Measurements from ENCODE around the gene KCNK3.

KCNK3 gene

DNA sequence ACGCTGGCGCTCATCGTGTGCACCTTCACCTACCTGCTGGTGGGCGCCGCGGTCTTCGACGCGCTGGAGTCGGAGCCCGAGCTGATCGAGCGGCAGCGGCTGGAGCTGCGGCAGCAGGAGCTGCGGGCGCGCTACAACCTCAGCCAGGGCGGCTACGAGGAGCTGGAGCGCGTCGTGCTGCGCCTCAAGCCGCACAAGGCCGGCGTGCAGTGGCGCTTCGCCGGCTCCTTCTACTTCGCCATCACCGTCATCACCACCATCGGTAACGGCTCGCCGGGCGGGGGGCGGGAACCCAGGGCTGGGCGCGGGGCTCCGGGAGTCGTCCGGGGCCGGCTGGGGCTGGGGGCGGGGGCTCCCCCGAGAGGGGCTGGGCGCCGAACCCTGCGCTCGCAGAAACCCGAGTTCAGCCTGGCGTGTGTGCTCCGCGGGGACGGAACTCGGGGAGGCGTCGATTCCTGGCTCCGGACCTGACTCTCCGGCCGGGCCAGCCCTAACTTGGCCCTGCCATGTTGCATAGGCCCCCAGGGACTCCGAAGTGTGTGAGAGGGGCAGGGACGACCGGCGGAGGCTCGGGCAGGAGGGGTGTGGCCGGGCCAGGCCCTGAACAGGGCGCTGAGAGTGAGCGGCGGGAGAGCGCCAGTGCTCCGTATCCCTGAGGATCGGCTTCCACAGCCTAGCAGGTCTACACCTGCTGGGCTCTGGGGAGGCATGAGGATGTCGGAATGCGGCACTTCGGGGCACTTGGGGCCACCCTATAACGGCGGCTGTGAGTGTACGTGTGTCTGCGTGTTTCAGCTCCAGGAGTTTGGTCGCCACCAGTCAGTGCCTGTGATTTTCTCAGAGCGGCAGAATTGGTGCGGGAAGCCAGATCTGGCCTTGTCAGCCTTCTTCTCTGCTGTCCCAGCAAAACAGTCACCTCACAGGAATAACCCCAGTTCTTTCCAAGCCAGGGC is 651 bp downstream of the KCNK3 start:
- no peak for FAIRE-seq

DNA sequence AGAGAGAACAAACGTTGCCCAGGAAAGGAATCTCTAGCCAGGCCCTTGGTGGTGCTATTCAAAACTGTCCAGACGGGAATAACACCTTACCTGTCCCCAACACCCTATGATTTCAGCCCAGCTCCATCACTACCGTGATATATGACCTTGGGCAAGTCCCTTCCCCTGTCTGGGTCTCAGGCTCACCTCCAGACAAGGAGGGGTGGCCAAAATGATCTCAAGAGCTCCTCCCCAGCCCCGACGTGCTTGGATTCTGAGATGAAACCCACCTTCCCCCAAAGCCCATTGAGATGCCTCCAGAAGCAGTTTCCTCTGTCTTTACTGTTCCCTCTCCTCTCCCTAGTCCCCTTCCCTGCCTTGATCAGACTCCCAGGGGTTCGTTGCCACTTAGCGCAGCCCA is 1.5 kb downstream of the KCNK3 start:
- FAIRE-seq: no peak

DNA sequence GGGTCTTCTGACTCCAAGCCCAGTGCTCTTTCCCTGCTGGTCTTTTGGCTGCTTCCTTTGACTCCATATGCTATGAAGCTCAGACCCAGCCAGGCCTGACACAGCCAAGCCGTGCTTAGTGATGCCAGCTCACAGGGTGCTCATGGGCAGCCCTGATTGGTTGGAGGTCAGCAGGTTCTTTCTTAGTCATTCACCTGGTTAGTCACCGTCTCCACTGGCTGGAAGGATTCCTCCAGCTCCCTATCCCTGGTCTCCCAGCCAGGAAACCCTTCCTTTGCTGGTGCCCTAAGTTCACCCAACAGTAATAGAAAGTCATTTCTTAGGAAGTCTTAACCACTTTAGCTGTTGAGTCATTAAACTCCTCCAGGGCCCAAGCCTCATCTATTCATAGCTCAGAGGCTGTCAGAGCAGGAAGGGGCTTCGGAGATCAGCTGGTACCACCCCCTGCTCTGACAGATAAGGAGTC is 3.9 kb downstream of the KCNK3 start:
- FAIRE-seq: no peak

DNA sequence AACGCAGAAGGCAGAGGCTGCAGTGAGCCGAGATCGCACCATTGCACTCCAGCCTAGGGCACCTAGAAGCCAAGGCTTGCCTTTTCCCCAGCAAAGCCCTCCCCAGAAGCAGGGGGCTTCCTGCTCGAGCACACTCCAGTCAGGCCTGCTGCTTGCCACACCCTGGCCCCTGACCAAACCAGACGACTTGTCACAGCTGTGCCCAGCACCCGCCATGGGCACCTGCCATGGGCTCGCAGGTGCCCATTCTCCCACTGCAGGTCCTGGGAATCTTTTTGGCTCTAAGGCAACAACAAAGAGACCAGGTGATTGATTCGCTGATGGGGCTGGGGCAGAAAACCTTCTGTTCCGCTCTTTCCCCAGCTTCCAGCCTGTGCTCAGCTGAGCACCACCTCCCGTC is 4.9 kb downstream of the KCNK3 start:
- FAIRE-seq: no peak

DNA sequence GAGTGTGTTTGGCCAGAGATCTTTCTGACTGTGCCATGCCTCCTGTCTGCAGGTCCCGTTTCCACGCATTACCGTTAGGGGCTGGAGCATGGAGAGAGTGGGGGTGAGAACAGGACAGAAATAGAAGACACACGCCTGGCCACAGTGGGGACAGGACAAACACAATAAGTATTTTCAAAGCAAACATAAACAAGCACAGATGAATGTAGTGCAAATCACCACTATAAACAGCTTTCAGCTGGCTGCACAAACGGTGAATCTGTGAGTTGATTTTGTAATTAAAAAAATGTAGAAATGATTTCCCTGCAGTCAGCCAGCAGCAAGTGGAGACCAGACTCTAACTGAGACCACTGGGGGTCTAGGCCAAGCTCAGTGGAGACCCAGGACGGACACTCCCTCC is 6.8 kb downstream of the KCNK3 start:
- FAIRE-seq: no peak

DNA sequence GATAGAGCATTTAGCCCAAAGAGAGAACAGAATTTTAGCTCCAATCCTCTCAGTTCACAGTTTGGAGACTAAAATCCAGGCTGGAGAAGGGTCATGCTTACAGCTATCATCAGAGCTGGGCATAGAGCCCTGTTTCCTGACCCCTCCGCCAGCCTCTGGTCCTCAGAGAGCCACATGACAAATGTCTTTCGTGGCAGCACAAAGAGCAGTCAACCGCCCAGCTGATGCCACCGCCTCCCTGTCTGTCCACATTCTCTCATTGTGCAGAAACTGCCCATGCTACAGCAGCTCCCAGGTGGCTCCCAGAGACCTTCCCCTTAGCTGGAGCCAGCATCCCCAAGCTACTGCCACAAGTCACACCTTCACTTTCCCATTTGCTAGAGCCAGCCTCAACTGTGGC is 7.6 kb downstream of the KCNK3 start:
- no peak for FAIRE-seq

DNA sequence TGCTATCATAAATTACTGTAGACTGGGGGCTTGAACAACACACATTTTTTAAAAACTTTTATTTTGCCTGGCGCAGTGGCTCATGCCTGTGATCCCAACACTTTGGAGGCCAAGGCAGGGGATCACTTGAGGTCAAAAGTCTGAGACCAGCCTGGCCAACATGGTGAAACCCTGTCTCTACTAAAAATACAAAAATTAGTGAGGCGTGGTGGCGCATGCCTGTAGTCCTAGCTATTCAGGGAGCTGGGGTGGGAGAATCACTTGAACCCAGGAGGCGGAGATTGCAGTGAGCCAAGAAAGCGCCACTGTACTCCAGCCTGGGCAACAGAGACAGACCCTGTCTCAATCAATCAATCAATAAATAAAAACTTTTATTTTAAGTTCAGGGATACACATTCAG is 9.1 kb downstream of the KCNK3 start:
- FAIRE-seq: no peak

DNA sequence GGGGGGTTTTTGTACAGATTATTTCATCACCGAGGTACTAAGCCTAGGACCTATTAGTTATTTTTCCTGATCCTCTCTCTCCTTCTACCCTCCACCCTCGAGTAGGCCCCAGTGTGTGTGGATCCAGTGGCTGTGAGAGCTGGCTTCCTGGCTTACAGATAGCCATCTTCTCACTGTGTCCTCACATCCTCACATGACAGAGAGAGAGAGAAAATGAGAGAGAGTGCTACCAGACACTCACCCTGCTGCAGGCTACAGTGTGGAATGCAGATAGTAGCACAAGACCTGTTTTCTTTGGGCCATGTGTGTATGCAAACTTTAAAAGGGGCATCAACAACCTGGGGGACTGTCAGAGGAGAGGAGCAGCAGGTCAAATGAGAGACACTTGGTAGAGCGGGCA is 9.5 kb downstream of the KCNK3 start:
- FAIRE-seq: no peak

DNA sequence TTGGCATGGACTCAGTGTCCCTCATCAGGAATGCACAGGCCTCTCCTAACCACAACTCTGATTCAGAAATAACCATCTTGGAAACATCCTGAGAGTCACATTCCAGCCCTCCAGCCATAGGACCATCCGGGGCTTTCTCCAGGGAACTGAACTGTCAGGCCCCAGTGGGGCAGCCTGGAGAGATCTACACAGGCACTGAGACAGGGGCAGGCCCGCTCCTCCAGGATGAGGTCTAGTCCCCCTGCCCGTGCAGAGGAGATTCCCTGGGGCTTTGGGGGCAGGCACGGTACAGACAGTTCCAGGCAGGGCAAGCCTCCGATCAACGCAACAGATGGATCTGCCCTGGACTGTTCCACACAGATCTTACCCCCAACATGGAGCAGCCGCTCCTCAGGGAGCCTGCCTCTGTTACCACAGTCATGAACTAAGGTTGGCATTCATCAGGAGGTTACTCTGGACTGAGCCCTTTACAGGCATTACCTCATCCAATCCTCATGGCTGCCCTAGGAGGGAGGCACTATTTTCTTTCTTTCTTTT is 12.0 kb downstream of the KCNK3 start:
- no peak for FAIRE-seq

DNA sequence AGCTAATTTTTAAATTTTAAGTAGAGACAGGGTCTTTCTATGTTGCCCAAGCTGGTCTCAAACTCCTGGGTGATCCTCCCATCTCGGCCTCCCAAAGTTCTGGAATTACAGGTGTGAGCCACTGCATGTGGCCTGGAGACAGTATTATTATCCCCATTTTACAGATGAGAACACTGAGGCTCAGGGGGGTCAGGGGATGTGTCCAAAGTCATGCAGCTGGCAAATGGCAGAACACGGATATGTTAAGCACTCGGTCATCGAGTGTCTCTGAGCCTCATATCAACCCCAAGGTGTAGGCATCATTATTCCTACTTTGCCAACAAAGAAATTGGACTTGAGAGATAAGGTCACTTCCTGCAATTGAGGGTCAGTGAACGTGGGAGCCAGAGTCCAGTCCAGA is 12.6 kb downstream of the KCNK3 start:
- no peak for FAIRE-seq

DNA sequence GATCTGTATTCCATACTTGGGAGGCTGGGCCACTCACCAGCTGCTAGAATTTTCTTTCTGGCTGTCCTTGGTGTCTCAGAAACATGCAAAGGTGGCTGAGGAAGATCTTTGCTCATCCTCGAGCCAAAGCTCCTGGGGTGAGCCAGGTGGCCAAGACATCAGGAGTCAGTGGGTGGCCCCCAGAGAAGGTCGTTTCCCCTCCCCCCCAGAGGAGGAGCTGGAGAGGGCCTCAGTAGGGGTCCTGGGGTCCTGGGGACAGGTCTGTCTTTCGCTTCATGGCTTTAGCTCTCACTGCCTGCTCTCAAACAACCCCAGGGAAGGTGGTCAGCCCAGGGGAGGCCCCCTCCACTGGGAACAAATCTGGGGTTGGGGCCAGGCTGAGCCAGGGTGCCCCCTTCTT is 13.6 kb downstream of the KCNK3 start:
- no peak for FAIRE-seq

DNA sequence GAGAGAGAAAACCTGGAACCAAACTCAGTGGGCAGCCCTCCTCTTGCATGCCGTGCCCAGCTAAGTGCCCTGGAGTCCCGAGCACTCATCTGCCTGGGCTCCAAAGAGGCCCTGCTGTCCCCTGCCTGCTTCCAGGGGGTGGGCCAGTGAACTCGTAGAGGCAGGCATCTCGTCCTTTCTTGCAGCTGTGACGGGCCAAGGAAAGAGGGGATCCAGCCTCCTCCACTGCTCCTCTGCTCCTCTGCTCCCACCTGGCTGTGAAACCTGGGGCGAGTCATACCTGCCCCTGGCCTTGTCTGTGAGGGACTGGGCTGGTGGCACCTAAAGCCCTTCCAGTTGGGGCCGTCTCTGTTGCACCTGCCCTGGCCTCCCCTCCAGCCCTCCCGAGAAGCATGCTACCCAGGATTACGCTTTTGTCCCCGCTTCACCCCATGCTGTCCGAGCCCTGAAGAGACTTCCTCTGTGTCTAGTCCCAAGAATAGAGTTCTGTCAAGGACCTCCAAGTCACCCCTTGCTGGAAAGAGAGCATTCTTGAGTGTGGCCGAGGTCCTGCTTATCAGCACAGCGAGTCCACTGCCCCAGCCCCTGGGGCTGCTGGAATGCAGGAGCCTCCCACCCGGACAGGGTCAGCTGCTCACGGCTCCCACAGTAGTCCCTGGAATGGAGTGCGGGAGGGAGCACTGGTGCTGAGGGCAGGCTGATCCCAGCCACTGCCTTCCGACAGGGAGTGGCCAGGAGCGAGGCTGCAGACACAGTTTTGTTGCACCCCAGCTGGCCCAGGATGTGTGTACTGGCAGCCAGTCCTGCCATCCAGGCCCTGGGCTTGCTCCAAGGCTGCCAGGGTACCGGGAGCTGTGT is 14.3 kb downstream of the KCNK3 start:
- FAIRE-seq: no peak

DNA sequence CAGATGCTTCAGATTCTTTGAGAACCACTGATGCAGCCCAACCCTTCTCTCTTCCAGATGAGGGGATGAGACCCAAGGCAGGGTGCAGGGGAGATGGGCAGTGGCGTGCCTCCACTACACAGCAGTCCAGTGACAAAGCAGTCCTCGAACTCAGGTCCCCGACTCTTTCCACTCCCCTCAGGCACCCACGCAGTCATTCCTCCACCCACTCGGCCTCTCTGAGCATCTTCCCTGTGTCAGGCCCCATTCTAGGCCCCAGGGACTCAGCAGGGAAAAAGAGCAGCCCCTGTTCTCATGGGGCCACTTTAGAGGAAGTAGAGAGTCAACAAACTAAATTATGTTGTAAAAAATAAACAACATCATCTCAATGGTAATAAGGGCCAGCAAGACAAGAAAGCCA is 15.2 kb downstream of the KCNK3 start:
- no peak for FAIRE-seq

DNA sequence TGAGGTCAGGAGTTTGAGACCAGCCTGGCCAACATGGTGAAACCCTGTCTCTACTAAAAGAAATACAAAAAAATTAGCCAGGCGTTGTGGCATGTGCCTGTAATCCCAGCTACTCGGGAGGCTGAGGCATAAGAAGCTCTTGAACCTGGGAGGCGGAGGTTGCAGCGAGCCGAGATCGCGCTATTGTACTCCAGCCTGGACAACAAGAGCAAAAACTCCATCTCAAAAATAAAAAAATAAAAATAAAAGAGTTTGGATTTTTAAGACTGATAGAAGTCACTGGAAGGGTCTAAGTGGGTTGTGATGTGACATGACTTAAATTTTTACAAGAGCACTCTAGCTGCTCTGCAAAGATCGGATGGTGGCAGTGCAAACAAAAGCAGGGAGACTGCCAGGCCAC is 15.9 kb downstream of the KCNK3 start:
- FAIRE-seq: no peak

DNA sequence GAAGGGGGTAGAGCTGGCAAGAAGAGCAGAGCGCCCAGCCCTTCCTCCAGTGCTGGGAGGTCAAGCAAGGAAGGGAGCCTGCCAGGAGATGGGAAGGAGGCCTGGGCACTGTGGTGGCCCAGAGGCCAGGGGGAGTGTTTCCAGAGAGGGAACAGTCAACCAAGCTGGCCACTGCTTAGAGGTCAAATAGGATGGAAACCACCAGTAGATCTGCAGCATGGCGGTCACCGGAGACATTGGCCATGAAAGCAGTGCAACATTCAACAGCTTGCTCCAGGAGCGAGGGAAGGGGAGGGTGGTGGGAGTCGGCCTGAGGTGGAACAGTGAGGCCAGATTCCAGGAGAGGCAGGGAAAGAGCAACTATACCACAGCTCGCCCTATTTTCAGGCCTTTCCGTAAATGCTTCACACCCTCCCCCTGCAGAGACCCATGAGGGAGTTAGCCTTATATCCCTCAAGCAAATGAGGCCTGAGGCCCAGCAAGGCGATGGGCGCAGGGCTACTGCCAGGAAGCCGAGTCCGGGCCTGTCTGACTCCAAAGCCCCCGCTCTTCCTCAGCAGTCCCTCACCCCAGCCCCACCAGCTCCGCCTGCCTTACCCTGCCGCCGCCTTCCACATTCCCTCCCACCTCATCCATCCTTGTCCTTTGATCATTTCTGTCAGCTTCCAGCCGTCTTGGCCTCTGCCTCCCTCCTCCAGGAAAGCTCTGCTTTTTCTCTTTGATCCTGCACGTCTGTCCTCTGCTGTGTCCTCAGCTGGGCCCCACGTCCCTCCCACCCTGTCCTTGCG is 17.0 kb downstream of the KCNK3 start:
- FAIRE-seq: no peak

DNA sequence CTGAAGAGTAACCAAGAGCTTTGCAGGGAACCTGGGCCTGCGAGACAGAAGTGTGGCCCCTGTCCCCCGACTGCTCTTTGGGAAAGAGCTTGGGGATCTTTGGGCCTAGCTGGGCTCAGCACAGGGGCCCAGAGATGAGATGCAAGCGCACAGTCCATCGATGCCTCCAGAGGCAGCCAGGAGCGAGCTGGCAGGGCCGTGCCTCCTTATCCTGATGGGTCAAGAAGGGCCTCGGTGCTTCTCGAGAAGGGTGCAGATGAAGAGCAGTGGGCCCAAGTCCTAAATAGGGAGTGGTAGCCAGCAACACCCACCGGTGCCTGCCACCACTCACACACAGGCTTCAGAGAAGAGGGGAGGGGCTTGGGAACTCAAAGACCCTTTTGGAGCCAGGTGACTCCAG is 17.6 kb downstream of the KCNK3 start:
- FAIRE-seq: no peak

DNA sequence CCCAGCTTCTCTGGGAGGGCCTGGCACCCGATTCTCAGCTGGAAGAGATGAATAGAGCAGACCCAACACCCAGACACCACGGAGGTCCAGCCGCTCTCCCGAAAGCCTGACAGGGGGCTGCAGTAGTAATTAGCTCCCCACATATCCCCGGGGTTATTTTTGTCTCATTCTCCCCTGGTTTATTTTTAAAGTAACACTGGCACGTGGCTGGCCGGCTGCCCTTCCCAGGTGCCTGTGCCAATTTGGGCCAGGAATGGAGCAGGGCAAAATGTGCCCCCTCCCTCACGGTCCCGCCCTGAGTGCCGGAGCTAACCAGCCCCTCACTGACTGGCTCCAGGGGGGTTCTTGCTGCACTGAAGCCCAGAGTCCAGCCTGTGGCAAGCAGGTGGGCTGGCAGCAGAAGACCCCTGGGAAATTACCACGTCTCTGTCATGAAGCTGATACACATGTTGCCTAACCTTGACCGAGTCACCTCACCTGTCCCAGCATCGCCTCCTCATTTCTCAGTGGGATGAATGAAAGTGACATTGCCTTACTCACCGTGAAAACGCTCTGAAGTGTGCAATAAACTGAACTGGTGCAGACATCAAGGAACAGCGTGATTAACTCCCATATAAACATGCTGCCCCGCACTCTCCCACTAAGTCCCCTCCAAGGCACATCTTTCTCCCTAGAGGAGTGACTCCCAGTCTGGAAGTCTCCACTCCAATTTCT is 18.4 kb downstream of the KCNK3 start:
- no peak for FAIRE-seq

DNA sequence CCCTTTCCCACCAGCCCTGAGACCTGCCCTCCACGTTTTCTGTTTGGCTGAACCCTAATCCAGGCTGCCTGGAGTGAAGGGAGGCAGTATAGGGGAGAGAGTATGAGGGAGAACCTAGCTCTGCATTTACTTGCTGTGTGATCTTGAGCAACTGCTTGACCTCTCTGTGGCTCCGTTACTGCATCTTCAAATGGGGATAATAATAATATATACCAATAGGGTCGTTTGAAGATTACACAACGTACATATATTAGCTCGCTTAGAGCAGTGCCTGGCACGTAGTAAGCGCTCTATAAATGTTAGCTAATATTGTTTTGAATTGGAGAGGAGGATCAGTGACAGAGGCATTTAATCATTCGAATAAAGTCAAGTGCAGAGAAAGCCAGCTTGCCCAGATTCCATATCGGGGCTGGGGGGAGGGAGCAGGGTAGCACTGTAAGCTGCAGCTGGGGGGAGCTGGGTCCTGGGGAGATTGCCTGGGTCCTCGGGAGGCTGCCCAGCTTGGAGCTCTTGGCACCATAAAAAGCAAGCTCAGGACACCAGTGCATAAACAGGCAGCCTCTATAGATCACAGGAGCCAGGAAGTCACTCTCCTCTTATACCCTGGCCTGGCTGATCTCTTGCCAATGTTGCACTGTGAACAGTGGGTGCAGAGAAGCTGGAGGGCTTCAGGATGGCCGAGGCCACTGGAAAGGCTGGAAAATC is 19.1 kb downstream of the KCNK3 start:
- no peak for FAIRE-seq

DNA sequence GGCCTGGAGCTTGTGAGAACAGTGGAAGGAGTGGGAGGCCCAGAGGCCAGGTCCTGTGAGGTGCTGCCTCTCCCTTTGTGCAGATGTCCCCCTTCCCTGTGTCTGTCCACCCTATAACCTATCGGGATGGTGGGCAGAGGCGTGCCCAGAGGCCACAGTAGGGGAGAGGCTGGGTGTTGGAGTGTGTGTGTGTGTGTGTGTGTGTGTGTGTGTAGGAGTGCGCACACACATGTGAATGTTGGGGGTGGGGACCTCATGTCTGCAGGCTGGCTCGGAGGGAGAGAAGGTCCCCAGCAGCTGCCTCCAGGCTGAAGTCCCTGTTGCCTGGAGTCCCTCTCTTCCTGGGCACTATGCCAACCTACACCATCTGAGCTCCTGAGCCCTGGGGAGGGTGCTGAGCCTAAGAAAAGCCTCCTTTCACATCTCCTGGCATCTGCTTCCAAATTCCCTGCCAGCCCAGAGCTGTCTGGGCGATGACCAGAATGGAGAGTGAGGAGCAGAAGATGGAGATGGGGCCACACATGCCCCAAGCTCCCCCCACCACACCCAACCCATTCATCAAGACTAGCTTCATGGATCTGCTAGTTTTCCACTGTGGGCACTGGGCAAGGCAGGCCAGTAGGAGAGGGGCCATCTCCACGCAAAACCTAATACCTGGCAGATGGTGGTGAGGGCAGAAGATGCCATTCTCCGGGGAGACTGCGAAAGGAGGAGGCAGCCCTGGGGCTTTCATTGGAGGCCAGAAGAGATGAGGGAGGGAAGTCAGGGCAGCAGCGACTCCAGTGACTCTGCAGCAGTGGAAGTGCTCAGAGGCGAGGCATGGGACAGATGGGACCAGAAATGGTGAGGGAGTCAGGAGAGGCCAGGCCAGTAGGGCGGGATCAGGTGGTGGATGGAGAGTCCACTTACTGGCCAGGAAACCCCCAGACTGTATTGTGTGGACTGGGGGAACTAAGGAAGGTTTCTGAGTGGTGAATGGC is 20.3 kb downstream of the KCNK3 start:
- no peak for FAIRE-seq
